ENCODE results near the gene GUCA2B.

The GUCA2B gene

GRCh38 chr1:42152907-42153600 is at the start of gene GUCA2B:
GUCA2B (plus strand) TSS chr1:42153410; CDS start chr1:42153451, 41 bp downstream.
- DNase-seq (ENCODE audit: low read depth in 3 of 3): no peak

- no peak for DNase-seq (ENCODE audit: low read depth in 3 of 3)
These were observed 48.2 kb upstream of the GUCA2B start for GRCh38 chr1:42105025-42105424.

GRCh38 chr1:42108309-42108708 is 44.9 kb upstream of the GUCA2B start:
- no peak for DNase-seq (ENCODE audit: low read depth in 3 of 3)

GRCh38 chr1:42109600-42109999 is 43.6 kb upstream of the GUCA2B start:
- DNase-seq (ENCODE audit: low read depth in 3 of 3): no peak

GRCh38 chr1:42114229-42114628 is 39.0 kb upstream of the GUCA2B start:
- no peak for DNase-seq (ENCODE audit: low read depth in 3 of 3)

- no peak for DNase-seq (ENCODE audit: low read depth in 3 of 3)
These were observed 36.0 kb upstream of the GUCA2B start for GRCh38 chr1:42117214-42117613.

GRCh38 chr1:42118125-42118524 is 35.1 kb upstream of the GUCA2B start:
- no peak for DNase-seq (ENCODE audit: low read depth in 3 of 3)

GRCh38 chr1:42122408-42122807 is 30.8 kb upstream of the GUCA2B start:
- no peak for DNase-seq (ENCODE audit: low read depth in 3 of 3)

- DNase-seq (ENCODE audit: low read depth in 3 of 3): no peak
These were observed 27.7 kb upstream of the GUCA2B start for GRCh38 chr1:42125552-42125951.

GRCh38 chr1:42127767-42128166 is 25.4 kb upstream of the GUCA2B start:
- DNase-seq (ENCODE audit: low read depth in 3 of 3): no peak

- no peak for DNase-seq (ENCODE audit: low read depth in 3 of 3)
These were observed 24.7 kb upstream of the GUCA2B start for GRCh38 chr1:42128499-42128898.

GRCh38 chr1:42128964-42129363 is 24.2 kb upstream of the GUCA2B start:
- no peak for DNase-seq (ENCODE audit: low read depth in 3 of 3)

- no peak for DNase-seq (ENCODE audit: low read depth in 3 of 3)
These were observed 23.0 kb upstream of the GUCA2B start for GRCh38 chr1:42130061-42130660.

- no peak for DNase-seq (ENCODE audit: low read depth in 3 of 3)
These were observed 19.8 kb upstream of the GUCA2B start for GRCh38 chr1:42133390-42133789.

GRCh38 chr1:42133809-42134526 is 19.2 kb upstream of the GUCA2B start:
- DNase-seq (ENCODE audit: low read depth in 3 of 3): no peak

GRCh38 chr1:42135426-42135825 is 17.8 kb upstream of the GUCA2B start:
- DNase-seq (ENCODE audit: low read depth in 3 of 3): no peak

- no peak for DNase-seq (ENCODE audit: low read depth in 3 of 3)
These were observed 16.7 kb upstream of the GUCA2B start for GRCh38 chr1:42136466-42136865.

GRCh38 chr1:42137766-42138165 is 15.4 kb upstream of the GUCA2B start:
- DNase-seq (ENCODE audit: low read depth in 3 of 3): no peak

- no peak for DNase-seq (ENCODE audit: low read depth in 3 of 3)
These were observed 14.6 kb upstream of the GUCA2B start for GRCh38 chr1:42138586-42138985.

GRCh38 chr1:42139444-42139843 is 13.8 kb upstream of the GUCA2B start:
- DNase-seq (ENCODE audit: low read depth in 3 of 3): no peak

GRCh38 chr1:42140191-42140590 is 13.0 kb upstream of the GUCA2B start:
- DNase-seq (ENCODE audit: low read depth in 3 of 3): no peak

- DNase-seq (ENCODE audit: low read depth in 3 of 3): no peak
These were observed 11.2 kb upstream of the GUCA2B start for GRCh38 chr1:42141978-42142377.
